ENCODE measurements around the gene EEFSEC.

GRCh38 chr3:128283421-128283820 is 130.1 kb downstream of the EEFSEC start:
- TF ChIP-seq, protein P1, sequence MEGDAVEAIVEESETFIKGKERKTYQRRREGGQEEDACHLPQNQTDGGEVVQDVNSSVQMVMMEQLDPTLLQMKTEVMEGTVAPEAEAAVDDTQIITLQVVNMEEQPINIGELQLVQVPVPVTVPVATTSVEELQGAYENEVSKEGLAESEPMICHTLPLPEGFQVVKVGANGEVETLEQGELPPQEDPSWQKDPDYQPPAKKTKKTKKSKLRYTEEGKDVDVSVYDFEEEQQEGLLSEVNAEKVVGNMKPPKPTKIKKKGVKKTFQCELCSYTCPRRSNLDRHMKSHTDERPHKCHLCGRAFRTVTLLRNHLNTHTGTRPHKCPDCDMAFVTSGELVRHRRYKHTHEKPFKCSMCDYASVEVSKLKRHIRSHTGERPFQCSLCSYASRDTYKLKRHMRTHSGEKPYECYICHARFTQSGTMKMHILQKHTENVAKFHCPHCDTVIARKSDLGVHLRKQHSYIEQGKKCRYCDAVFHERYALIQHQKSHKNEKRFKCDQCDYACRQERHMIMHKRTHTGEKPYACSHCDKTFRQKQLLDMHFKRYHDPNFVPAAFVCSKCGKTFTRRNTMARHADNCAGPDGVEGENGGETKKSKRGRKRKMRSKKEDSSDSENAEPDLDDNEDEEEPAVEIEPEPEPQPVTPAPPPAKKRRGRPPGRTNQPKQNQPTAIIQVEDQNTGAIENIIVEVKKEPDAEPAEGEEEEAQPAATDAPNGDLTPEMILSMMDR (IDR thresholded peaks at IDR 0.05; ENCODE audit: low read depth, low read length), result no peak
- TF ChIP-seq POLR2A (IDR thresholded peaks at IDR 0.05; ENCODE audit: extremely low read depth, insufficient read length) (no peak), MYC (IDR thresholded peaks at IDR 0.05; ENCODE audit: low read depth, low read length) (no peak)
- TF ChIP-seq, protein P2, sequence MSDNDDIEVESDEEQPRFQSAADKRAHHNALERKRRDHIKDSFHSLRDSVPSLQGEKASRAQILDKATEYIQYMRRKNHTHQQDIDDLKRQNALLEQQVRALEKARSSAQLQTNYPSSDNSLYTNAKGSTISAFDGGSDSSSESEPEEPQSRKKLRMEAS (IDR thresholded peaks at IDR 0.05; ENCODE audit: low read depth, low read length), result no peak

Measured in NB4 (cell line).